ENCODE data around the gene FFAR2. TPM values are rescaled to one million over a fixed set of nuclear protein-coding genes. Genes with fewer than 3 reads are reported as not detected.

The FFAR2 gene
- total and polyA plus RNA-seq, 2 donors (not counting 3 experiments of a cell fraction or from before 2014, with no cell fraction given) = not detected

DNA sequence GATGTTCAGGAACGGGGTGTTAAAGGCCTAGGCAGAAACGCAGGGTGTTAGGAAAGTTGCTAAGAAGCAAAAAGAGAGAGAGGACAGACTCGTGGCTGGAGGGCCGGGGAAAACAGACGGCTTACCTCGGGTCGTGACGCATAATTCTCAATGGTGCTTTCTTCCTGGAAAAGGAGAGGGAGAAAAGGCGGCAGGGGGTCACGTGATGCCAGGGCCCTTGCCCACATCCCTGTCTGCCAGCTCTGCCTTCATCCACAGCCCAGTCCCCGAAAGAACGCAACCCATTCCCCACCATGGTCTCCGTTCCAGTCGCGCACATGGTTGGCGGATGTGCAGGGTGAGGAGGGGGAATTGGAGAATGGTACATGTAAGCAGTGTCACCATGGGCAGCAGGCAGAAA, 40.6 kb downstream of the FFAR2 start:
- Histone ChIP-seq H3K4me1 (ENCODE audit: control insufficient read depth, extremely low read depth, insufficient read depth, low read length) (no peaks in the 10 kb centered on the region), H3K9me3 (replicated peaks; ENCODE audit: control insufficient read depth, insufficient read depth, low read length) (no peaks in the 10 kb centered on the region), H3K27me3 (ENCODE audit: control insufficient read depth in 2 of 2, insufficient read depth in 2 of 2, low read length in 2 of 2) (no peaks in the 10 kb centered on the region), H3K36me3 (ENCODE audit: control insufficient read depth in 2 of 2, extremely low read depth in 1 of 2, insufficient read depth in 2 of 2, low read length in 2 of 2) (no peaks in the 10 kb centered on the region), H3K4me2 (ENCODE audit: insufficient read depth, low read length) (no peak overlapping the region), H3K4me3 (replicated peaks in 1 of 3; ENCODE audit: insufficient read depth in 1 of 3, low read depth in 1 of 3, low read length in 3 of 3) (no peak overlapping the region), H3K9ac (replicated peaks; ENCODE audit: extremely low read depth, insufficient read depth, low read length) (no peak overlapping the region), H3K79me2 (ENCODE audit: control insufficient read depth, insufficient read depth, low read length) (no peaks in the 10 kb centered on the region), H3K9me1 (replicated peaks; ENCODE audit: control insufficient read depth, extremely low read depth, insufficient read depth, low read length) (no peaks in the 10 kb centered on the region), H3K27ac (ENCODE audit: insufficient read depth, low read depth, low read length) (no peak overlapping the region), H4K20me1 (replicated peaks; ENCODE audit: control insufficient read depth, extremely low read depth, insufficient read depth, low read length) (no peaks in the 10 kb centered on the region), H2AFZ (ENCODE audit: low read depth, low read length) (no peak overlapping the region)
- POLR2A ChIA-PET = no interaction called here
- FAIRE-seq (no peak), DNase-seq (ENCODE audit: low read depth, low spot score) (no peak)
- dilution Hi-C loops (cut with MboI; ENCODE audit: extremely low pct_ligation_motif_present, low sequenced_read_pairs) = no loop called here
- CTCF ChIA-PET = no interaction called here
- TF ChIP-seq POLR2A (IDR thresholded peaks at IDR 0.05; ENCODE audit: low read depth, low read length) (no peak), POLR2AphosphoS5 (IDR thresholded peaks at IDR 0.05; ENCODE audit: insufficient read depth, low read depth, low read length) (no peak), JUN (IDR thresholded peaks at IDR 0.05; ENCODE audit: borderline replicate concordance, insufficient read depth, insufficient read length, low read depth) (no peak)
- BruUV-seq (replicated peaks) = no TSS peak
- intact Hi-C loops (cut with micrococcal nuclease) = no loop called here

DNA sequence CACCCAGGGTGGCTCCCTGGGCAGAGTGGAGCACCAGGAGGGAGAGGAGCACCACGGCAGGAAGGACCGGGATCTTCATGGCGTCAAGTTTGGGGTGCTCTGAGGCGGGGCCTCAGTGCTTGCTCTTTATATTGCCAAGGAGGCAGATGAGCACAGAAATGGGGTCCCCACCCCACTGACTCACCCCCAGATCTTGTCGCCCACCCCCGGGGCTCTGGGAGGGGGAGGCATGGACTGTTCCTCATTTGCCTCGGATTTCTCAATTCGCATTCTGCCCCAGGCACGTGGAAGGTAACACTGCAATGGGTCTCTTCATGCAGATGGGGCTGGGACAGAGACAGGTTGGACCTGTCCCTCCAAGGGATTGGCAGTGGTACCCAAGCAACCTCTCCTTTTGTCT, 42.3 kb downstream of the FFAR2 start, which contains the start of gene KRTDAP:
TSS of gene KRTDAP (minus strand) at position 101 of the 400 bp plus-strand sequence. CDS start at position 79, 22 bp downstream.
- Histone ChIP-seq H3K9me1 (replicated peaks; ENCODE audit: control insufficient read depth, extremely low read depth, insufficient read depth, low read length) (no peaks in the 10 kb centered on the region), H3K4me2 (ENCODE audit: insufficient read depth, low read length) (no peak within 1 kb of the TSS), H3K27ac (ENCODE audit: insufficient read depth, low read depth, low read length) (no peak within 1 kb of the TSS), H3K27me3 (ENCODE audit: control insufficient read depth in 2 of 2, insufficient read depth in 2 of 2, low read length in 2 of 2) (no peaks in the 10 kb centered on the region), H3K79me2 (ENCODE audit: control insufficient read depth, insufficient read depth, low read length) (no peaks in the 10 kb centered on the region), H3K4me3 (replicated peaks in 1 of 3; ENCODE audit: insufficient read depth in 1 of 3, low read depth in 1 of 3, low read length in 3 of 3) (no peak within 1 kb of the TSS), H3K36me3 (ENCODE audit: control insufficient read depth in 2 of 2, extremely low read depth in 1 of 2, insufficient read depth in 2 of 2, low read length in 2 of 2) (no peaks in the 10 kb centered on the region), H3K9ac (replicated peaks; ENCODE audit: extremely low read depth, insufficient read depth, low read length) (no peak within 1 kb of the TSS), H4K20me1 (replicated peaks; ENCODE audit: control insufficient read depth, extremely low read depth, insufficient read depth, low read length) (no peaks in the 10 kb centered on the region), H2AFZ (ENCODE audit: low read depth, low read length) (no peak within 1 kb of the TSS), H3K9me3 (replicated peaks; ENCODE audit: control insufficient read depth, insufficient read depth, low read length) (no peaks in the 10 kb centered on the region), H3K4me1 (ENCODE audit: control insufficient read depth, extremely low read depth, insufficient read depth, low read length) (no peaks in the 10 kb centered on the region)
- dilution Hi-C loops (cut with MboI; ENCODE audit: extremely low pct_ligation_motif_present, low sequenced_read_pairs) = no loop called here
- no peak for TF ChIP-seq MYC (IDR thresholded peaks at IDR 0.05; ENCODE audit: low read depth, low read length)
- TF ChIP-seq GATA2 (IDR thresholded peaks at IDR 0.05; ENCODE audit: insufficient read depth, insufficient read length, low read depth, low read length) = no peak
- no peak for TF ChIP-seq EZH2 (IDR thresholded peaks at IDR 0.05; ENCODE audit: borderline replicate concordance, low read depth, low read length, severe bottlenecking)
- TF ChIP-seq JUN (IDR thresholded peaks at IDR 0.05; ENCODE audit: borderline replicate concordance, insufficient read depth, insufficient read length, low read depth) = no peak
- TF ChIP-seq POLR2AphosphoS5 (IDR thresholded peaks at IDR 0.05; ENCODE audit: insufficient read depth, low read depth, low read length) = no peak
- no peak for TF ChIP-seq POLR2A (IDR thresholded peaks at IDR 0.05; ENCODE audit: low read depth, low read length)
- no peak for TF ChIP-seq FOS (IDR thresholded peaks at IDR 0.05; ENCODE audit: borderline replicate concordance, insufficient read depth, low read length)
- TF ChIP-seq, protein P1, sequence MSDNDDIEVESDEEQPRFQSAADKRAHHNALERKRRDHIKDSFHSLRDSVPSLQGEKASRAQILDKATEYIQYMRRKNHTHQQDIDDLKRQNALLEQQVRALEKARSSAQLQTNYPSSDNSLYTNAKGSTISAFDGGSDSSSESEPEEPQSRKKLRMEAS (IDR thresholded peaks at IDR 0.05; ENCODE audit: insufficient read depth, insufficient read length) = no peak
- TF ChIP-seq, protein P2, sequence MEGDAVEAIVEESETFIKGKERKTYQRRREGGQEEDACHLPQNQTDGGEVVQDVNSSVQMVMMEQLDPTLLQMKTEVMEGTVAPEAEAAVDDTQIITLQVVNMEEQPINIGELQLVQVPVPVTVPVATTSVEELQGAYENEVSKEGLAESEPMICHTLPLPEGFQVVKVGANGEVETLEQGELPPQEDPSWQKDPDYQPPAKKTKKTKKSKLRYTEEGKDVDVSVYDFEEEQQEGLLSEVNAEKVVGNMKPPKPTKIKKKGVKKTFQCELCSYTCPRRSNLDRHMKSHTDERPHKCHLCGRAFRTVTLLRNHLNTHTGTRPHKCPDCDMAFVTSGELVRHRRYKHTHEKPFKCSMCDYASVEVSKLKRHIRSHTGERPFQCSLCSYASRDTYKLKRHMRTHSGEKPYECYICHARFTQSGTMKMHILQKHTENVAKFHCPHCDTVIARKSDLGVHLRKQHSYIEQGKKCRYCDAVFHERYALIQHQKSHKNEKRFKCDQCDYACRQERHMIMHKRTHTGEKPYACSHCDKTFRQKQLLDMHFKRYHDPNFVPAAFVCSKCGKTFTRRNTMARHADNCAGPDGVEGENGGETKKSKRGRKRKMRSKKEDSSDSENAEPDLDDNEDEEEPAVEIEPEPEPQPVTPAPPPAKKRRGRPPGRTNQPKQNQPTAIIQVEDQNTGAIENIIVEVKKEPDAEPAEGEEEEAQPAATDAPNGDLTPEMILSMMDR (IDR thresholded peaks at IDR 0.05; ENCODE audit: extremely low read depth in 1 of 2, insufficient read depth in 1 of 2, low read depth in 1 of 2, low read length in 2 of 2) = no peak
- intact Hi-C loops (cut with micrococcal nuclease) = no loop called here
- ChIA-PET CTCF (no interaction called here), POLR2A (no interaction called here)
- BruUV-seq (replicated peaks) = no TSS peak
- DNase-seq (ENCODE audit: low read depth, low spot score) = no peak
- no peak for FAIRE-seq
